HT1080 (cell line): ENCODE data around the gene TAF4B. TPM values are rescaled to one million over a fixed set of nuclear protein-coding genes. Genes with fewer than 3 reads are reported as not detected.

ENCODE experiments used
- DNase-seq: peaks from one replicate; pipeline ENCODE4 v3.0.0-alpha.2; 2015; ENCODE audit warnings: low read depth
- total RNA-seq: library from RNA; depleted of rRNA; stranded (reverse); fragments of >200 nt; shearing (Covaris generic); gene quantifications from 2 replicates; pipeline ENCODE4 v1.2.3, GENCODE V29; 2014

TAF4B gene
- total RNA-seq, 1 experiment from 2014 or later = 4.8 TPM

DNA sequence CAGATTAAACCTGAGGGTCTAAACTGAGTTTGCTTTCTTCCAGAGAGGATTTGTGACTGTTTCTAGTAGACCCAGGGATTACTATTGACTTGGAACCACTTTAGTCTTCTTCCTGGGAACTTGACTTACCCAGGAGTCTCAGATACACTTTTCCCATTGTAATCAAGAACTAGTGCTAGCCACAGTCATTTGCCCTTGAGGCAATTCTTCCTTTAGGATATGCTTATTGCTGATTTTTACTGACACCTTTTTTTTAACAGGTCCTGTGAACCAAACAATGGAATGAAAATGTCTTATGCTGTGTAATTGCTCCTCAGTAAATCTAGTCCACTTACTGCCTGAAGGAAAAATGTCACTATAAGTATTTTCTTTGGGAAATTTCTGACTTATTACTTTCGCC, 78.3 kb downstream of the TAF4B start:
- DNase-seq = no peak

DNA sequence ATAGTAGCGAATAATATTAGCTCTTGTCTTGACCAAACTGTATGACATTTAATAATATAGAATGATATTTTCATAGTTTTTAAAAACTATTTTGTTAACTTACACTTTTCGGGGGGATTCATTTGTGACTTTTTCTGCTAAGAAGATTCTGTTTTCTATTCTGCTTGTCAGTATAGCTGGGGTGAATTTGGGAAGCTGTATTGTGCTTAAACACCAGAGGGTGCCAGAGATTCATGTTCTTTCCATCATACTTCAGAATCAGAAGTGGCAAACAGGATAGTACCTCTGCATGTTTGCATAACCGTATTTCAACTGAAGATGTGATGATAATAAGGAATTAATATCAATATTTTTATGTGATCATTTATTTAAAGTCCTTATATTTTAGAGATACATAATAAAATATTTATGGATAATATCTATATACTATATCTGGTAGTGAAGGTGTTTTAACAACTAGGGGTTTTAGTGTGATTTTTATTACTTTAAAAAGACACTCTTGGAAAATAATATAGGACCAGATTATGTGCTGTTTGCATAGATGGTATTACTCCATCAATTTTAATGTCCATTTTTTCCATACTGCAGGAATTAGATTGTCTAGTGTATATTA, 81.0 kb downstream of the TAF4B start:
- peak; percentile 56 for DNase-seq

DNA sequence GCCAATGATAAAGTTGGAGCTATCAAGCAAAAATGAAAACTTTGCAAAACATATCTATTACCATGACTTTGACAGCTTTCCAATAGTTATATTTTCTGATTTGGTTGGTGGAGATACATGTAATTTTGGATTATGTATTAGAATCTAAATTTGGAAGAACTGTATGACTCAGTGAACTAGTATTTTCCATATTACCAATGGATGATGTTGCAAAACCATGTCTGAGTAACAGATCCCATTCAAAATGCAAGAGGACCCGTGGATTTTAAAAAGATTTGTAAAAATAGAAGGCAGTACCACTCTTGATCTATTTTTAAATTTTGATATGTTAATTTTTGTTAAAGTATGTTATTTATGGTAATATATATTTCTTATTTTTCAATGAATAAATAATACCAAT, 83.0 kb downstream of the TAF4B start:
- peak; percentile 37 for DNase-seq

DNA sequence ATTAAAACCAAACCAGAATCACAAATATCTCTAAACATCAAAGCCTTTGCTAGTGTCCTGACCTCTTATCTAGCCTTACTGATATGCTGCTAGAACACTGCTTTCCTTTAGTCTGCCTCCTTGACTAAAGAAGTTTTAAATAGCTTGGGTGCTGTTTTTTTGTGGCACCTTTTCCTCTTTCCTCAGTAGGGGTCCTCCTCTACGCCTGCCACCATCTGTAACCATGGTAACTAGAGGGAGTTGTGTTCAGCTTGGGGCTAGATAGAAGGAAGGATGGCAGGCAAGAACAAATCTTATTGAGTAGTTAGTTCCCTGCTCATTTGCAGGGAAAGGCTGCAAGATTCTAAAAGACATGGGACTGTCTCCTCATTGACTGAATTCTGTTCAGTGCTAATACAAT, 86.0 kb downstream of the TAF4B start:
- DNase-seq = no peak

DNA sequence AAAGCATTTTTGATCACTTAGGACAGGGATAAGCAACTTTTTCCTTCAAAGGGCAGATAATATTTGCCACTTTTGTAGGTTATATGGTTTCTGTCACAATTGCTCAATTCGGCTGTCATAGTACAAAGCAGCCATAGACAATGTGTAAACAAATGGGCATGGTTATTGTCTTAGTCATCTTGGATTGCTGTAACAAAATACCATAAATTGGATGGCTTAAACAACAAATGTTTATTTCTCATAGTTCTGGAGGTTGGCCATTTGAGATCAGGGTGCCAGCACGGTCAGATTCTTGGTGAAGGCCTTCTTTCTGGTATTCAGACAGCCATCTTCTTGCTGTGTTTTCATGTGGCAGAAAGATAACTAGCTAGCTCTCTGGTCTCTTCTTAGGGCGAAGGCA, 91.2 kb downstream of the TAF4B start:
- DNase-seq = no peak

DNA sequence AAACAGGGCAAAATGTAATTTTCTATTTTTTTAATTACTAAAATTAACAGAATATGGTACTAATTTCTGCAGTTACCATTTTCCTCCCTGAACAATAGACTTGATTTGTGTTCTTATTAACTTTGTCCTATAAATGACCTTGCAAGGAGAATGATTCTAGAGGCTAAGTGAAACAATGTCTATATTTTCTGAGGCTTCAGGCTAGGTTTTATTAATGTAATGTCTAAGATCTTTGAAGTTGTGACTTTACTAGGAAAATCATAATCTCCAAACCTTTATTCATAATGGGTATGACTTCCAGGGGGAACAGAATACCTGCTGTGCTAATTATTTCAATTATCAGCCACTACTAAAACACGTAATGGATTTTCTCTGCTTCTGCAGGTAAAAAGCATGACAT, 94.4 kb downstream of the TAF4B start:
- no peak for DNase-seq

DNA sequence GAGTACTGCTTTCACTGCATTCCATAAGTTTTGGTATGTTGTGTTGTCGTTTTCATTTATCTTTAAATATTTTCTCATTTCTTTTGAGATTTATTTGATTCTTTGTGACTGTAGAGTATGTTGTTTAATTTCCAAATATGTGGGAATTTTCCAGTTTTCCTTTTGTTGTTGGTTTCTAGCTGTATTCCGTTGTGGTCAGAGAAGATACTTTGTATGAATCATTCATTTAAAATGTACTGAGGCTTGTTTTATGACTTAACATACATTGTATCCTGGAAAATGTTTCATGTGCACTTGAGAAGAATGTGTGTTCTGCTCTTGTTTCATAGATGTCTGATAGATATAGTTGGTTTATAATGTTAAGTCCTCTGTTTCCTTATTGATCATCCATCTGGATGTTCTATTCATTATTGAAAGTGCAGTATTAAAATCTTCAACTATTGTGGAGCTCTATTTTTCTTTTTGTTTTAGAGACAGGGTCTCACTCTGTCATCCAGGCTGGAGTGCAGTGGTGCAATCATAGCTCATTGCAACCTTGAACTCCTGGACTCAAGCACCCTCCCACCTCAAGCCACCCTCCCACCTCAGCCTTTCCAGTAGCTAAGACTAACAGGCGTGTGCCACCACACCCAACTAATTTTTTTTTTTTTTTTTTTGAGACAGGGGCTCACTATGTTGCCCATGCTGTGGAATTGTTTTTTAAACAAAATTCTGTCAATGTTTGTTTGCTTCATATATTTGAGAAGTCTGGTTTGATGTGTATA, 96.8 kb downstream of the TAF4B start:
- DNase-seq = peak; percentile 79

DNA sequence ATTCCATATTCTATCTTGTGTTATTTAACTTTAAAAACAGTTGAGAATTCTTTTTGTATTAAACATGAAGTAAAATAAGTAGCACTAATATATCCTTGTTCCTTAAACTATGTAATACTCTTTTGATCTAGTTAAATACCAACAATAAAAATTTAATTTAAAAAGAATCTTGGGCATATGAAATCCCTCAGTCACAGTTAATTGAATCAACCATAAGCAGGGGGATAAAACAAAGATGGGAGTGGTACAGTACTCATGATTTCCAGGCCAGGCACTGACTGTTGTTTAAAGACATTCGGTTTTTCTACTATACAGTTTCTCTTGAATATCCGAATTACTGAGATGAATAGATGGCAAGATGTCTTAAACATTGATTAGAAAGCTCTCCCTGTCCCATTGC, 99.5 kb downstream of the TAF4B start:
- DNase-seq = no peak

DNA sequence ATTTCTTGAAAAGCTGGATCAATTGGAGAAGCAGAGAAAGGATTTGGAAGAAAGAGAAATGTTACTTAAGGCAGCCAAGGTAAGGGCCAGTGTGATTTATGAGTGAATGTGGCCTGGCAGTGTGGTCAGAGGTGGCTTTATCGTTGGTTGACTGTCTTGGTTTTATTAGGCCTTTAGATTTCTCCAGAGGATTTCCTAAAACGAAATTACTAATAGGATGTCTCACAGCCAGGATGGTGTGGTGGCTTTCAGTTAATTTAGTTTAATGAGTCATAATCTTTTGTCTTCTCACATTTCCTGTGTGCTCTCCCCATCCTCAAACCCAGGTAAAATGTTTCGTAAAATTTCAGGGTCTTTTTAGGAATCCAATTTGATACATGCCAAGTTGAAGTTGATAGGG, 100.8 kb downstream of the TAF4B start:
- DNase-seq = peak; percentile 80

DNA sequence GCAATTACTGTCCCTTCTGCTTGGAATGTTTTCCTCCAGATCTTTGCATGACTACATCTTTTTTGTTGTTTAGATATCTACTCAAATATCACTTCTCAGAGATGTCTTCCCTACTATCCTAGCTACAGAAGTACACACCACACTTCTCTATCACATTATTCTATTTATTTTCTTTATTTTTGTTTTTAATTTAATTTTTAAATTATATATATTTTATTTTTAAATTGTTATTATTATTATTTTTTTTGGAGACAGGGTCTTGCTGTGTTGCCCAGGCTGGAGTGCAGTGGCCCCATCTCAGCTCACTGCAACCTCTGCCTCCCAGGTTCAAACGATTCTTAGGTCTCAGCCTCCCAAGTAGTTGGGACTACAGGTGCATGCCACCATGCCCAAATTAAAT, 106.7 kb downstream of the TAF4B start:
- DNase-seq = no peak

DNA sequence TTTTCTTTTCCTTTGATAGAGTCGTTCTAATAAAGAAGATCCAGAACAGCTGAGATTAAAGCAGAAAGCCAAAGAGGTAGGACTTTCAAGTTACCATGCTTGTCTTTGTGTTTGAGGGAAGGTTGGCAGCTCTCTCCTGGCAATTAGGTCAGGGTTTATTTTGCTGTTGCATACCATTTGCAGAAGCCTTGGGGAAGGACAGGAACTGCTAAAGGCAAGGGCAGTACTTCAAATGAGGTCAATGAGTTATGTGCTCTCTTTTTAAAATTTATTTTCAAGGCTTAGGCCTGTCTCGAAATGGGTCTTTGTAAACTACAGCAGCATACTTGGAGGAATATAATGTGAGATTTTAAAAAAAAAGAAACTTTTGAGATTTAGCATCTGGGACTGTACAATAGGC, 108.9 kb downstream of the TAF4B start:
- DNase-seq = no peak

DNA sequence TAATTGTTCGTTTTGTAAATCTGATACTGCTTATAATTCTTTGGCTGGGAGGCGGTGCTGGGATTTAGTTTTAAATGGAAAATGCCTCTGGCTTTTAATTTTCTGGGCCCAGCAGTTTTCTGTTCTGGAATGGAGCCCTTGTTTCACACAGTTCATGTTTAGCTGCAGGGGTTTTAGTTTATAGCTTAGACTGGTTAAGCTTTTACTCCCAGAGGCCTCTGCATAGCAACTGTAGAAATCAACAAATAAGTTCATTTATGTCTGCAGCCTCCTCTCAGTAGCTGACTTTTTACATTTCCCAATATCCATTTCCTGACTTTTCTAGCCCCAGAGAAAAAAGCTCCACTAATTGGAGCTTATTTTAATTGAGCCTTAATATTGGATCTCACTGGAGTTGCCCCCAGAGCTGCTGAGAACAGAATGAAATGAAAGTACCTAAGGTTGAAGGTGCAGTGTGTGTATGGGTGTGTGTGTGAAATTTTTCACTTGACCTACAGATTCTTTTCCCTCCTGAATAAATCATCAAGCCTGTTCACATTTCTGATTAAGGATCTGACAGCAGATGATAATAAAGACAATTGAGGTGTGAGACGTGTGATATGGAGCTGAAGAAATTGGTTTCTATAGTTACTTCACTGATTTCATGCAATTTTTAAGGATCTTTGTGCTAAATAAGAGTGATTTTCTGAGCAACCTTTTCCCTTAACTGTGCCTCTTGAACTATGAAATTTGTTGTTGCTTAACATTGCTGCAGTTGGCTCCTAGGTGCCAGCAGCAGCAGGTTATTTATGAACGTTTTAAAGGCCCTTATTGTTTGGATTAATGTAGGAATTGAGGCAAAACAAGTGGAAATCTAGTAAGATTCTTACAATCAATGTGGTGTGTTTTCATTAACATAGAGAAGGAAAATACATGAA, 109.6 kb downstream of the TAF4B start:
- DNase-seq = no peak

DNA sequence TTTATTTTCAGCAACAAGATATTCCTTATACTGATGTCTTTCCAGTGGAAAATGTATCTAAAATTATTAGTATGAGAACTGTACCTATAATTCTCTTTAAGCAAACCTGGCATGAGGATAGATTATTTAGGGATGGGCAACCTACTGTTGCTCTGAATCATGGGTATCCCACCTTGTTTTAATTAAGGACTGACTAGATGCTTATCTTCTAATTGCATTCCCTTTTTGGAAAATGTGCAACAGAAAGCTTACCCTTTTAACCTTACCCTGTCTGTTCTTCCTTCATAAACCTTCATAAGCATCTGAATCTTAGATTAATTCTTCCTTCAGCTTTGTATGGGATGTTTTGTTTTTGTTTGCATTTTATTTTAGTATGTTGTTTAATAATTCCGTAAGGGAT, 110.3 kb downstream of the TAF4B start:
- no peak for DNase-seq

DNA sequence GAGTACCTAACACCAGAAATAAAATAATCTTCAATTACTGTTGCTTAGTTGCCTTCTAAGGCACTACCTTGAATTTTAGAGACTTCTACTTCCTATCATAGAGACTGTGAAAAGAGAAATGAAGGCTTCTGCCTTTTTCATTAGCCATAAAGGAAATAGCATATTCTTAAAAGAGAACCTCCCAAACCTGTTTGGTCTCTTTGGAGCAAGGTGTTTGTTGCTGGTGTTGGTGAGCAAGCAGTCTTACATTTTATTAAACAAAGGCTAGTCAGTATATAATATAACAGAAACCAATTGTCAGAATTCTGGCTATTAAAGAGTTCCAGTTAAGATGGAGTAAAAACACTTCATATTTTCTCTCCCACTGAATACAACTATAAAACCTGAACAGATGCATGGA, 116.4 kb downstream of the TAF4B start:
- DNase-seq = no peak

DNA sequence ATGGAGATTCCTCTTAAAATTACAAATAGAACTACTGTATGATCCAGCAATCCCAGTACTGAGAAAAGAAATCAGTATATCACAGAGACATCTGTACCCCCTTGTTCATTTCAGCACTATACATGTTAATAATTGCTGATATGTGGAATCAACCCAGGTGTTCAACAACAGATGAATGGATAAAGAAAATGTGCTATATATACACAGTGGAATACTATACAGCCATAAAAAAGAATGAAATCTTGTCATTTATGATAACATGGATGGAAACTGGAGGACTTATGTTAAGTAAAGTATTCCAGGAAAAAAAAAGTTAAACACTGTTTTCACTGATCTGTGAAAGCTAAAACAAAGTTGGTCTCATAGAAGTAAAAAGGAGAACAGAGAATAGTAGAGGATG, 124.7 kb downstream of the TAF4B start:
- DNase-seq = no peak

DNA sequence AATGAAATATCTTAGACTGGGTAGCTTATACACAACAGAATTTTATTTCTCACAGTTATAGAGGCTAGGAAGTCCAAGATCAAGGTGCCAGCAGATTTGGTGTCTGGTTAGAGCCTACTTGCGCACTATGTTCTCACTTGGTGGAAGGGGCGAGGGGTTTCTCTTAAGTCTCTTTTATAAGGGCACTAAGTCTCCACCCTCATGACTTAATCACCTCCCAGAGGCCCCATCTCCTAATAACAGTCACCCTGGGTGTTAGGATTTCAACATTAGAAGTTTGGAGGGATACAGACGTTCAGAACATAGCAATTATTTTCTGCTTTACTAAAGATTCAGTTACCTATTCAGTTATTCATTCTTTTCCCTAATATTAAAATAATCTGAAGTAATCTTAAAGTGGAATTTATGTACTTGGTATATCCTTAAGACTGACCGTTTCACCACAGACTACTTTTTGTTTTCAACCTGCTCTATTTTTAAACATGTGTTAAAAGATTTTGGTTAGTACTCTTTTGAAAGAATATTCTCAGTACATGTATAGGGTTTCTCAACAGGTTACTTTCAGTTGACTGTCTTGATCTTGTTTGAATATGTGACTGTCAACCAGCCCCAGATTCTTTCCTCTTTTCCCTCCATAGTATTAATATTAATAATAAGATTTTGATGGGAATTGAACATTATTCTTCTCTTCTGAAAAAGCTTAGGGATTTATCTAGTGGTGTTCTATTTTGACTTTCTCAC, 130.0 kb downstream of the TAF4B start:
- no peak for DNase-seq

DNA sequence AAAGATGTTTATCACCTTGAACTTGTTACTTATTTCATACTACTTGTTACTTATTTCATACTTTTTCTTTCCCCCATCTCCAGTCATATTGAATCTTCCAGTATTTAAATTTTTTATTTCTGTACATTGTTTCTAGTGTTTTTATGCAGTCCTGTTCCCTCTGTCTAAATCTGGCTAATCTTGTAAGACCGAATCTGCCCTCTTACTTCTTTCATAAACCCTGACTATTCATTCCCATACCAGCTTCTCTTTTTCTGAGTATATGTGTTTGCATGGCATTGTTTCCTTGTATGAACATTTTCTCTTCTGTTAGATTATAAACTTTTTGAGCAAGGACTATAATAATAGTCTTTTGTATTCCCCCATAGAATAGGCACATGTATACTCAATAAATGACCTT, 131.7 kb downstream of the TAF4B start:
- no peak for DNase-seq

DNA sequence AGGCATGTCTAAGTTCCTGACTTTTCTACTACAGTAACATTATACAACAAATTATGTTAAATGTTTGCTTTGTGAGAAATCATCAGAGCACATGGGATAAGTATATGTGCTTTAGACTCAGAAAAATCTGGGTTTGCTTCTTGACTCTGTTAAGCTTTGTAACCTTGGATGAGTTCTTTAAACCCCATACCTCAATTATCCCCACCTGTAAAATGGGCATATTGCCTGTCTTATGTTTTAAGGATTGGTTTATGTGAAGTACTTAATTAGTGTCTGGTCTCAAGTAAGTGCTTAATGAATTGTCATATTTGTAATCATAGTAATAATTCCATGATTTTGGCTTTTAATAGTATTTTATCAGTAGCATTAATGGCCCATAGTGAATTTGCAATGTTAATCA, 135.8 kb downstream of the TAF4B start:
- DNase-seq = no peak

DNA sequence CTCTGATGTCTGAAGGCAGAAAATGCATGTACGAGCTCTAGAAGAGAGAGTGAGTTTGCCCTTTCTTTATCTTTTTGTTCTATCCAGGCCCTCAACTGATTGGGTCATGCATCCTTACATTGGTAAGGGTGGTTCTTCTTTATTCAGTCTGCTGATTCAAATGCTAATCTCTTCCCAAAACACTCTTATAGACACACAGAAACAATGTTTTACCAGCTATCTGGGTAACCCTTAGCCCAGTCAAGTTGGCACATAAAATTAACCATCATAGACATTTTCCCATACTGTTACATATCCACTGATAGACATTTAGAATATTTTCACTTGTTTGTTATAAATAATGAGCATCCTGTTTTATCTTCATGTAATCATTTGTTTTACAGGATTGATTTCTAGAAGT, 141.2 kb downstream of the TAF4B start:
- DNase-seq = no peak

DNA sequence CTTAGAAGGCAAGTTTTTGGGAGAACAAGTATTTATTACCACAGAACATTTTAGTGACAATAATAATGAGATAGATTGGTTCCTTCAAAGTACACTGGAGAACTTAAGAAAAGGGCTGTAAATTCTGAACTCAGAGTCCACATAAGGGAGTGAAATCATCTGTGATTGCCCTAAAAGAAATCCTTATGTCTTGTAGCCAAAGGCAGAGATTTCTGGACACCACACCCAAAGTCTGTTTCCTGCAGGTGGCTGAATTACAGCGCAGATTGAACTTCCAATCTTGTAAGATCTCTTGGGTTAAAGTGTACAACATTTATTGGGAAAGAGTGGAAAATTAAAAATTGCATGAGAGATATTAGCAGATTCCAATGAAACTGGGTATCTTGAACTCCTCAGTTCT, 143.8 kb downstream of the TAF4B start:
- no peak for DNase-seq

DNA sequence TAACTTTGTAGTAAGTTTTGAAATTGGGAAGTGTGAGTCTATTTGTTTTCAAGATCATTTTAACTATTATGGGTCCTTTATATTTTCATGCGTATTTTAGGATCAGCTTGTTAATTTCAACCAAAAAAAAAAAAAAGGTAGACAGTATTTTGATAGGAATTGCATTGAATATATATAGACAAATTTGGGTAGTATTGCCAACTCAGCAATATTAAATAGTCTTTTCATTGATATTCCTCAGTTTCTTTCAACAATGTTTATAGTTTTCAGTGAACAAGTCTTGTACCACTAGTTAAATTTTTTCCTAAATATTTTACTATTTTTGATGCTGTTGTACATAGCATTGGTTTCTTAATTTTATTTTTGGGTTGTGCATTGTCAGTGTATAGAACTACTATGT, 149.9 kb downstream of the TAF4B start:
- no peak for DNase-seq

DNA sequence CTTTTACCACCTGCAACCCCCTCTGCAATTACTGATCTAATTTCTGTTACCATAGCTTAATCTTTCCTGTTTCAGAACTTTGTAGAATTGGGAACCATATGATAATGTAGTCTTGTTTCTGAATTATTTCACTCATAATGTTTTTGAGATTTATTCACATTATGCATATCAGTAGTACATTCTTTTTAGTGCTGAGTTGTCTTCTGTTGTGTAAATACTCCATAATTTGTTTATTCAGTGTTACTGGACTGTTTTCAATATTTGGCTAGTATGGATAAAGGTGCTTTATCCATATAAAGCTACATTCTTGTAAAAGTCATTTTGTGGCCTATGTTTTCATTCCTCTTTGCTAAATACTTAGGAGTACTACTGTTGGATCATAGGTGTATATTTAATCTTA, 152.5 kb downstream of the TAF4B start:
- DNase-seq = no peak
